HCT116 (cell line): Measurements from ENCODE around the gene MOV10L1. TPM values are rescaled to one million over a fixed set of nuclear protein-coding genes. Genes with fewer than 3 reads are reported as not detected.

Source experiments
- ATAC-seq: fragments of 200-7000 bp; cut with Tn5 transposase; 2 replicates; pipeline ENCODE4 v1.9.1; 2020; ENCODE audit warnings: mild to moderate bottlenecking, moderate library complexity
- BruUV-seq: library from RNA; stranded (reverse); fragments of 400-500 nt; replicated peaks from 2 replicates; lab custom pipeline; 2021; lab: Mats Ljungman, UMichigan
- CTCF ChIA-PET: fragments of 300-600 bp; sonication (Branson Sonifier 250); formaldehyde crosslinking; loops from one replicate; lab custom pipeline; 2021; ENCODE audit warnings: antibody characterized with exemption; lab: Charles Lee
- POLR2A ChIA-PET: fragments of 300-600, 350-600 bp; sonication (Branson Sonifier 250); formaldehyde crosslinking; loops from one replicate; lab custom pipeline; 2021; ENCODE audit warnings: antibody characterized with exemption; lab: Charles Lee
- RAD21 ChIA-PET, 2 experiments: fragments of 300-600 bp; sonication (Branson Sonifier 250); formaldehyde crosslinking; loops; one replicate each; lab custom pipeline; 2023; ENCODE audit warnings: low total read pairs in 2 of 2; ENCODE audit not compliant: uncharacterized antibody in 2 of 2, unreplicated experiment in 2 of 2, low non-redundant PET in 1 of 2; lab: Charles Lee
- DNase-seq: peaks from one replicate; pipeline ENCODE4 v3.0.0-alpha.2; 2010; ENCODE audit warnings: low read depth, low spot score
- H2AFZ ChIP-seq: fragments of 200-600 bp; shearing (Covaris generic), sonication (generic); 2 replicates; pipeline ENCODE4 v1.6.1; 2017; ENCODE audit warnings: low read depth, mixed run types, mixed read lengths, antibody characterized with exemption, low read length; ENCODE audit not compliant: poor library complexity, severe bottlenecking
- H3K27ac ChIP-seq: 2 replicates; pipeline ENCODE4 v1.5.1; 2012; ENCODE audit warnings: low read depth, low read length
- H3K27me3 ChIP-seq: fragments of 200-600 bp; sonication (generic); 2 replicates; pipeline ENCODE4 v1.6.1; 2016; ENCODE audit warnings: mixed run types, low read length, mixed read lengths; ENCODE audit not compliant: insufficient read depth
- H3K36me3 ChIP-seq, 2 experiments: fragments of 200-500 bp in 1 of 2; fragments of 200-600 bp in 1 of 2; sonication (Bioruptor generic) in 1 of 2; sonication (generic) in 1 of 2; 2 replicates each; pipeline versions ENCODE4 v1.5.1 to v1.6.1; 2014 to 2016; ENCODE audit warnings: low read length in 2 of 2, inconsistent platforms in 1 of 2, mixed read lengths in 1 of 2, mixed run types in 1 of 2; ENCODE audit not compliant: insufficient read depth in 2 of 2, control insufficient read depth in 1 of 2
- H3K4me1 ChIP-seq, 2 experiments: fragments of 200-600 bp in 1 of 2; sonication (generic) in 1 of 2; 2 replicates each; pipeline versions ENCODE4 v1.5.1 to v1.6.1; 2012 to 2017; ENCODE audit warnings: low read length in 2 of 2, inconsistent platforms in 1 of 2, mild to moderate bottlenecking in 1 of 2, mixed read lengths in 1 of 2, mixed run types in 1 of 2, moderate library complexity in 1 of 2; ENCODE audit not compliant: insufficient read depth in 2 of 2, control insufficient read depth in 1 of 2
- H3K4me2 ChIP-seq: fragments of 200-600 bp; sonication (generic); 2 replicates; pipeline ENCODE4 v1.6.1; 2017; ENCODE audit warnings: mixed run types, low read length, mixed read lengths
- H3K4me3 ChIP-seq, 2 experiments: fragments of 200-600 bp in 1 of 2; sonication (generic) in 1 of 2; replicated peaks in 1 of 2; 2 replicates each; pipeline ENCODE4 v1.5.1; 2011 to 2016; ENCODE audit warnings: low read length in 2 of 2, control low read depth in 1 of 2, low read depth in 1 of 2, mild to moderate bottlenecking in 1 of 2, mixed read lengths in 1 of 2, mixed run types in 1 of 2
- H3K79me2 ChIP-seq: fragments of 200-600 bp; sonication (generic); 2 replicates; pipeline ENCODE4 v1.6.1; 2017; ENCODE audit warnings: mild to moderate bottlenecking, mixed run types, low read length, moderate library complexity, mixed read lengths; ENCODE audit not compliant: insufficient read depth
- H3K9ac ChIP-seq: fragments of 200-600 bp; sonication (generic); 2 replicates; pipeline ENCODE4 v1.6.1; 2016; ENCODE audit warnings: low read length, mixed read lengths
- H3K9me2 ChIP-seq: fragments of 200-600 bp; sonication (generic), shearing (Covaris generic); 2 replicates; pipeline ENCODE4 v1.6.1; 2017; ENCODE audit warnings: mixed run types, mild to moderate bottlenecking, moderate library complexity; ENCODE audit not compliant: insufficient read depth
- H3K9me3 ChIP-seq, 2 experiments: fragments of 200-500 bp in 1 of 2; fragments of 200-600 bp in 1 of 2; sonication (Bioruptor generic) in 1 of 2; sonication (generic) in 1 of 2; 2 replicates each; pipeline ENCODE4 v1.6.1; 2014 to 2017; ENCODE audit warnings: low read length in 2 of 2, mixed read lengths in 2 of 2, inconsistent platforms in 1 of 2, low read depth in 1 of 2, mild to moderate bottlenecking in 1 of 2, mixed run types in 1 of 2, moderate library complexity in 1 of 2; ENCODE audit not compliant: control insufficient read depth in 1 of 2, insufficient read depth in 1 of 2
- H4K20me1 ChIP-seq: fragments of 200-600 bp; sonication (generic), shearing (Covaris generic); 2 replicates; pipeline ENCODE4 v1.6.1; 2017; ENCODE audit warnings: mixed run types, mild to moderate bottlenecking, moderate library complexity; ENCODE audit not compliant: insufficient read depth
- CBX3 ChIP-seq: IDR thresholded peaks from 2 replicates; pipeline ENCODE4 v1.6.1; 2012; ENCODE audit warnings: low read depth
- EGR1 ChIP-seq: IDR thresholded peaks from 2 replicates; pipeline ENCODE4 v1.6.1; 2012; ENCODE audit warnings: low read depth
- EZH2phosphoT487 ChIP-seq: fragments of 200-600 bp; IDR thresholded peaks from 2 replicates; pipeline ENCODE4 v1.6.1; 2018; ENCODE audit warnings: antibody characterized with exemption, borderline replicate concordance
- FOSL1 ChIP-seq: IDR thresholded peaks from 2 replicates; pipeline ENCODE4 v1.6.1; 2012; ENCODE audit warnings: low read depth
- JUND ChIP-seq: IDR thresholded peaks from 2 replicates; pipeline ENCODE4 v1.6.1; 2012
- POLR2AphosphoS5 ChIP-seq: IDR thresholded peaks from 2 replicates; pipeline ENCODE4 v1.6.1; 2011; ENCODE audit warnings: mild to moderate bottlenecking, low read depth, low read length, moderate library complexity
- RAD21 ChIP-seq: IDR thresholded peaks from 2 replicates; pipeline ENCODE4 v1.6.1; 2012; ENCODE audit warnings: low read depth, mild to moderate bottlenecking
- SIN3A ChIP-seq: IDR thresholded peaks from 2 replicates; pipeline ENCODE4 v1.6.1; 2012; ENCODE audit warnings: low read depth
- SP1 ChIP-seq: IDR thresholded peaks from 2 replicates; pipeline ENCODE4 v1.6.1; 2012; ENCODE audit warnings: low read depth
- TCF7L2 ChIP-seq: IDR thresholded peaks from 2 replicates; pipeline ENCODE4 v1.7.0; 2011; ENCODE audit warnings: borderline replicate concordance, inconsistent platforms; ENCODE audit not compliant: insufficient read depth, insufficient read length; ENCODE audit errors: extremely low read depth
- ZNF274 ChIP-seq: fragments of 200-500 bp; sonication (Bioruptor generic); IDR thresholded peaks from 2 replicates; pipeline ENCODE4 v1.6.1; 2014; ENCODE audit warnings: mild to moderate bottlenecking, low read depth, low read length, inconsistent platforms
- intact Hi-C: fragments of 100-400 bp; cut with micrococcal nuclease; formaldehyde crosslinking; loops from 2 replicates; pipeline ENCODE4 v1.10.0; 2022
- total RNA-seq: library from RNA; stranded (reverse); gene quantifications from one replicate; pipeline ENCODE4 v1.2.1, GENCODE V29; 2021; ENCODE audit not compliant: unreplicated experiment

The MOV10L1 gene
- total RNA-seq, 1 experiment from 2014 or later = not detected

DNA sequence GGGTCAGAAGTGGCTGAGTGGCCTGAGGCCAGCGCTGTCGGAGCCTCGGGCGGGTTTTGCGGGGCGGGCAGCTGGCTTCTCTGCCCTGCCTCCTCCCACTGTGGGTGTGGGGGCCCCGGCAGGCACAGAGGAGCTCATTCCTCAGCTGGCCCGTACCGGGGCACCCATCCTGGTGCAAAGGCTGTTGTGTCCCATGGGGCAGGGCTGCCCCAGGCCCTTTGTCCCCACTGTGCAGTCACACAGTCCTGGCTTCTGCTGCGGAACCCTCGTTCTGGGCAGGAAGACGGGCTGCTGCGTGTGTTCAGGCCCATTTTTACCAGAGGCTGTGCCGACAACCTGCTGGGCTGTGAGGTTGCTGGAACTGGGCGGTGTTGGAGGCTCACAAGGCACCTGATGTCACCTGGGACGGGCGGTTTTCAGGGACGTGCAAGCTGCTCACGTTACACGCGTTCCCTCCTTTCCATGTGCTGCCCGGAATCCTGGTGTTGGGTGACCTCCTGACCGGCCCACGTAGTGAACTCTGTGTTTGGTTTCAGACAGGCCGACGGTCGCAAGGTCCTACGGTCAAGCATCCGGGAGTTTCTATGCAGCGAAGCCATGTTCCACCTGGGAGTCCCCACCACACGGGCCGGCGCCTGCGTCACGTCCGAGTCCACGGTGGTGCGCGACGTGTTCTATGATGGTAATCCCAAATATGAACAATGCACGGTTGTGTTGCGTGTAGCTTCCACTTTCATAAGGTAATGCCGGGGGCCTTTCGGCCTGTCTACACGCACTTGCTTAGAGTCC is 116.2 kb downstream of the MOV10L1 start:
- H3K27me3 ChIP-seq = no peaks in the 10 kb centered on the region
- H2AFZ ChIP-seq = no peak overlapping the region
- H3K4me3 ChIP-seq = no peak overlapping the region
- H3K9ac ChIP-seq = no peak overlapping the region
- H3K4me2 ChIP-seq = no peak overlapping the region
- H3K79me2 ChIP-seq = peaks cover 10% of the 10 kb centered on the region
- intact Hi-C loops = loop anchor here (10.0 kb wide), 1 partner anchor 271 kb away; no protein-coding TSS in a partner anchor
- H3K4me1 ChIP-seq = peaks cover 4 to 26% of the 10 kb centered on the region in 2 experiments
- peaks cover 0 to 8% of the 10 kb centered on the region in 2 experiments; a peak in 1 of 4 replicates for H3K9me3 ChIP-seq
- DNase-seq (no peak), ATAC-seq (no peak)
- no peak for TF ChIP-seq TCF7L2
- TF ChIP-seq ZNF274 = no peak
- TF ChIP-seq POLR2AphosphoS5 = no peak
- no peak for TF ChIP-seq SP1
- no peak for TF ChIP-seq EZH2phosphoT487
- no peak for TF ChIP-seq SIN3A
- TF ChIP-seq RAD21 = no peak
- no peak for TF ChIP-seq CBX3
- no peak for TF ChIP-seq FOSL1
- TF ChIP-seq EGR1 = no peak
- no peak for TF ChIP-seq JUND
- CTCF ChIA-PET = interaction anchor here (0.9 kb wide), 1 partner anchor 147 kb away, joined by 3 read pairs; no protein-coding TSS in a partner anchor
- POLR2A ChIA-PET = no interaction called here
- peaks cover 5 to 6% of the 10 kb centered on the region in 2 experiments; a peak in 3 of 4 replicates for H3K36me3 ChIP-seq
- BruUV-seq = no TSS peak
- H4K20me1 ChIP-seq = no peaks in the 10 kb centered on the region
- H3K27ac ChIP-seq = peak overlapping the region; percentile 8; the same call in 1 of the 2 replicates
- no peaks in the 10 kb centered on the region for H3K9me2 ChIP-seq
- RAD21 ChIA-PET = no interaction called here
